ENCODE data around the gene METTL4. TPM values are rescaled to one million over a fixed set of nuclear protein-coding genes. Genes with fewer than 3 reads are reported as not detected.
"Not testable (repeated sequence)": the region's sequence is repeated elsewhere in the genome, so short reads cannot be mapped to it uniquely, and the experiment has no call there.

METTL4 gene
- total RNA-seq, 1 donor from 2014 or later: 13.8 TPM

DNA sequence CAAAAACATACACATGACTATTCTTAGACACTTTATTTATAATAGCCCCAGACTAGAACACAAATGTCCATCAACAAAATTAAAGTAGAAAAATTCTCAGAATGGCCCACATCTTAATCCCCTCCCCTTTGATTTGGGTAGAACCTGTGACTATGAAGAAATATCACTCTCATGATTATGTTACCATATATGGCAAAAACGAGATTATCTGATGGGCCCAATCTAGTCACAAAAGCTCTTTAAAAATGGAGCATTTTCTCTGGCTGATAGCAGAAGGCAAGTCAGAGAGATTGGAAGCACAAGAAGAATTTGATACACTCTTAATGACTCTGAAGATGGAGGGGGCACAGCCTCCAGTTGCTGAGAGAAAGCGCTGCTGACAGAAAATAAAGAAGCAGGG lies 39.6 kb downstream of the METTL4 start:
- no peak for DNase-seq (ENCODE audit: low spot score)
- Mint-ChIP-seq H3K9me3 (ENCODE audit: unreplicated experiment) (peaks cover 5% of the 10 kb centered on the region), H3K27me3 (ENCODE audit: unreplicated experiment) (no peaks in the 10 kb centered on the region), H3K36me3 (ENCODE audit: low read depth, unreplicated experiment) (peaks cover 12% of the 10 kb centered on the region), H3K27ac (ENCODE audit: unreplicated experiment) (no peak overlapping the region), H3K4me3 (ENCODE audit: unreplicated experiment) (no peak overlapping the region), H3K4me1 (ENCODE audit: unreplicated experiment) (no peaks in the 10 kb centered on the region)
- TF ChIP-seq, protein P1, sequence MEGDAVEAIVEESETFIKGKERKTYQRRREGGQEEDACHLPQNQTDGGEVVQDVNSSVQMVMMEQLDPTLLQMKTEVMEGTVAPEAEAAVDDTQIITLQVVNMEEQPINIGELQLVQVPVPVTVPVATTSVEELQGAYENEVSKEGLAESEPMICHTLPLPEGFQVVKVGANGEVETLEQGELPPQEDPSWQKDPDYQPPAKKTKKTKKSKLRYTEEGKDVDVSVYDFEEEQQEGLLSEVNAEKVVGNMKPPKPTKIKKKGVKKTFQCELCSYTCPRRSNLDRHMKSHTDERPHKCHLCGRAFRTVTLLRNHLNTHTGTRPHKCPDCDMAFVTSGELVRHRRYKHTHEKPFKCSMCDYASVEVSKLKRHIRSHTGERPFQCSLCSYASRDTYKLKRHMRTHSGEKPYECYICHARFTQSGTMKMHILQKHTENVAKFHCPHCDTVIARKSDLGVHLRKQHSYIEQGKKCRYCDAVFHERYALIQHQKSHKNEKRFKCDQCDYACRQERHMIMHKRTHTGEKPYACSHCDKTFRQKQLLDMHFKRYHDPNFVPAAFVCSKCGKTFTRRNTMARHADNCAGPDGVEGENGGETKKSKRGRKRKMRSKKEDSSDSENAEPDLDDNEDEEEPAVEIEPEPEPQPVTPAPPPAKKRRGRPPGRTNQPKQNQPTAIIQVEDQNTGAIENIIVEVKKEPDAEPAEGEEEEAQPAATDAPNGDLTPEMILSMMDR (IDR thresholded peaks at IDR 0.05; ENCODE audit: unreplicated experiment): no peak

DNA sequence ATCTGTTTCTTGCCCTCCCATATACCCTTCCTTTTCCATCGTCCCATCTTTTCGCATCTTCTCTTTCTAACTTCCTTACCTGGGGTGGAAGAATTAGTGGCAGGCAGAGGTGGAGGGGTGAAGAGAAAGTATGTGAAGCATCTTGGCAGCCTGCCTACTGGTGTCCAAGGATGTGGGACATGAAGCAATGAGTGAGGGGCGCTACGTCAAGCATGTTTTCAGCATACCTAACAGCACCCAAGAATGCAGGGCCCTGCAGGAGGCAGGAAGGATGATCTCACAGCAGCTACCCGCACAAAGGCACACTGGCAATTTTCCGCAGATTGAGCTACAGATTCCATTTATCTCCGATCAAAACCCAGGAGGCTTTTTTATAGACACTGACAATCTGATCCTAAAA lies 42.2 kb downstream of the METTL4 start:
- no peak for DNase-seq (ENCODE audit: low spot score)
- TF ChIP-seq, protein P1 (IDR thresholded peaks at IDR 0.05; ENCODE audit: unreplicated experiment): no peak
- Mint-ChIP-seq H3K27ac (ENCODE audit: unreplicated experiment) (no peak overlapping the region), H3K9me3 (ENCODE audit: unreplicated experiment) (peaks cover 5% of the 10 kb centered on the region), H3K27me3 (ENCODE audit: unreplicated experiment) (no peaks in the 10 kb centered on the region), H3K4me1 (ENCODE audit: unreplicated experiment) (peaks cover 4% of the 10 kb centered on the region), H3K36me3 (ENCODE audit: low read depth, unreplicated experiment) (peaks cover 12% of the 10 kb centered on the region), H3K4me3 (ENCODE audit: unreplicated experiment) (no peak overlapping the region)

DNA sequence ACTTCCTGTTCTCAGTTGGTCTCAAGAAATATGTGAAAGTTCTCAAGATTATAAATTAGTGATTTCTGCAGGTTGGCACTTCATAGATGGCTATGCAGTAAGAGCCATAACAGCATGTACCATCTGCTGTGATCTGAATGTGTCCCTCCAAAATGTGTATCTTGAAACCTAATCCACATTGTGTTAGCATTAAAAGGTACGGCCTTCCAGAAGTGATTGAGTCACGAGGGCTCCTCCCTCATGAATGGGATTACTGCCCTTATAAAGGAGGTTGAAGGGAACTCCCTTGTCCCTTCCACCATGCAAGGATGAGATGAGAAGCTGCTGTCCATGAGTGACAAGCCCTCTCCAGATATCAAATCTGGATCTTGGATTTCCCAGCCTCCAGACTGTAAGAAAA lies 45.0 kb downstream of the METTL4 start:
- Mint-ChIP-seq H3K4me3 (ENCODE audit: unreplicated experiment) (no peak overlapping the region), H3K27me3 (ENCODE audit: unreplicated experiment) (peaks cover 2% of the 10 kb centered on the region), H3K27ac (ENCODE audit: unreplicated experiment) (no peak overlapping the region), H3K4me1 (ENCODE audit: unreplicated experiment) (peaks cover 4% of the 10 kb centered on the region), H3K9me3 (ENCODE audit: unreplicated experiment) (no peaks in the 10 kb centered on the region), H3K36me3 (ENCODE audit: low read depth, unreplicated experiment) (peaks cover 5% of the 10 kb centered on the region)
- TF ChIP-seq, protein P1 (IDR thresholded peaks at IDR 0.05; ENCODE audit: unreplicated experiment): no peak
- no peak for DNase-seq (ENCODE audit: low spot score)

- H3K4me1 Mint-ChIP-seq (ENCODE audit: unreplicated experiment); H3K27ac Mint-ChIP-seq (ENCODE audit: unreplicated experiment); H3K27me3 Mint-ChIP-seq (ENCODE audit: unreplicated experiment); H3K9me3 Mint-ChIP-seq (ENCODE audit: unreplicated experiment); H3K36me3 Mint-ChIP-seq (ENCODE audit: low read depth, unreplicated experiment); H3K4me3 Mint-ChIP-seq (ENCODE audit: unreplicated experiment); DNase-seq (ENCODE audit: low spot score): not testable (repeated sequence)
Measured at GRCh38 chr18:2524794-2525198, 46.5 kb downstream of the METTL4 start.

GRCh38 chr18:2522112-2522511 lies 49.2 kb downstream of the METTL4 start:
- Mint-ChIP-seq H3K27ac (ENCODE audit: unreplicated experiment) (no peak overlapping the region), H3K4me1 (ENCODE audit: unreplicated experiment) (peaks cover 7% of the 10 kb centered on the region)

More at GRCh38 chr18:2522112-2522511, 49.2 kb downstream of the METTL4 start:
- Mint-ChIP-seq H3K36me3 (ENCODE audit: low read depth, unreplicated experiment) (no peaks in the 10 kb centered on the region), H3K9me3 (ENCODE audit: unreplicated experiment) (no peaks in the 10 kb centered on the region), H3K27me3 (ENCODE audit: unreplicated experiment) (peaks cover 2% of the 10 kb centered on the region), H3K4me3 (ENCODE audit: unreplicated experiment) (no peak overlapping the region)
- TF ChIP-seq, protein P1 (IDR thresholded peaks at IDR 0.05; ENCODE audit: unreplicated experiment): no peak
- no peak for DNase-seq (ENCODE audit: low spot score)
